NCI-H345 treated with DMSO at 0.1 percent for 48 hours (cell line): ENCODE data around the gene P4HA2.

Source experiments
- DNase-seq: peaks from one replicate; lab custom pipeline; 2025; ENCODE audit not compliant: unreplicated experiment; lab: John Stamatoyannopoulos, UW

Gene P4HA2

DNA sequence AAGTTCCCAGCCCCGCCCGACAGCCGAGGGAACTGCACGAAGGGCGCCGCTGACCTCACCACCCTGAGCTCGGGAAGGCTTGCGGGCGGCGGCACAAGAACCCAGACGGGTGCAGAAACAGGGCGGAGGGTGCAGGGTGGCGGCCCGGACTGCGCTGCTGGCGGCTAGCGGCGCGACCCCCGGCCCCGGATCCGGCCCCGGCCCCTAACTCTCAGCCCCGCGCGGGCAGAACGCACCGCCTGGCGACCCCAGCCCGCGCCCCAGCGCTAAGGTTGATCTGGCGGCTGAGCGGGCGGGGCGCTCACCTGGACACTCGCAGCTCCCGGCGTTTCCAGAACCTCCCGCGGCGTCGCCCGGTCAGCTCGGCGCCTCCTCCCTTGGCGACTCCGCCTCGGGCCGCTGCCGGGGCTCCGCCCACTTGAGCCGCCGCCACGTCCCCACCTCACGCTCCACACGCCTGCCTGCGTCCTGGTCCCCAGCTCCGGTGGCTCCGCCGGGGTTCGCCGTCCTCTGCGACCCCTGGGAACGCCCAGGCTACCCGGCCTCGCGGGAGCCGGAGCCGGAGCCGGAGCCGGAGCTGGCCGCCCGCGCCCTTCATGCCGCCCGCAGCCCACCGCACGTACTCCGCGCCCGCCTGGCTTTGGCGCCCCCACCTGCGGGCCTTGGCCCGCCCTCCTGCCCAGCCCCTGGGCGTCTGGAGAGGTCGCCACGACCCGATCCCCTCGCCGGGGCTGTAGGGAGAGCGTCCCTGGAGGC is at the start of gene P4HA2:
Gene P4HA2 (minus strand): TSS at position 369 of the 756 bp plus-strand sequence. CDS start 9,227 bp downstream, outside the sequence.
- DNase-seq: peak; percentile 31

DNA sequence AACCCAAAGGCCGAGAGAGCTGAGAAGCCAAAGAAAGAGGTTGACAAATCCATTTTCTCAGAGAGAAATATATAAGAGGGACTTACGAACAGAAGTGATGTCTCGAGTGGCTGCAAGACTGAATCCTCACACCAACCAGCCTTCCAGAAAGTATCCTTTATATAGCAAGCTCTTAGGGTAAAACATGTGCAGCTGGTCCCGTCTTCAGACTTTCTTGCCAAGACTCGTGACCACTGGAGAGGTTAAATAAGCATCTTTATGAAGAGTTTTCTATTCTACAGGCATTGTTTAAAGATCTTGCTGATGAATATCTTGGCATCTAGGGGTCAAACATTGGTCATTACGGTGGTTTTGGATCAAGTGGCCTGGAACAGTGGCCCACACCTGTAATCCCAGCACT is 49.6 kb upstream of the P4HA2 start:
- DNase-seq: no peak

DNA sequence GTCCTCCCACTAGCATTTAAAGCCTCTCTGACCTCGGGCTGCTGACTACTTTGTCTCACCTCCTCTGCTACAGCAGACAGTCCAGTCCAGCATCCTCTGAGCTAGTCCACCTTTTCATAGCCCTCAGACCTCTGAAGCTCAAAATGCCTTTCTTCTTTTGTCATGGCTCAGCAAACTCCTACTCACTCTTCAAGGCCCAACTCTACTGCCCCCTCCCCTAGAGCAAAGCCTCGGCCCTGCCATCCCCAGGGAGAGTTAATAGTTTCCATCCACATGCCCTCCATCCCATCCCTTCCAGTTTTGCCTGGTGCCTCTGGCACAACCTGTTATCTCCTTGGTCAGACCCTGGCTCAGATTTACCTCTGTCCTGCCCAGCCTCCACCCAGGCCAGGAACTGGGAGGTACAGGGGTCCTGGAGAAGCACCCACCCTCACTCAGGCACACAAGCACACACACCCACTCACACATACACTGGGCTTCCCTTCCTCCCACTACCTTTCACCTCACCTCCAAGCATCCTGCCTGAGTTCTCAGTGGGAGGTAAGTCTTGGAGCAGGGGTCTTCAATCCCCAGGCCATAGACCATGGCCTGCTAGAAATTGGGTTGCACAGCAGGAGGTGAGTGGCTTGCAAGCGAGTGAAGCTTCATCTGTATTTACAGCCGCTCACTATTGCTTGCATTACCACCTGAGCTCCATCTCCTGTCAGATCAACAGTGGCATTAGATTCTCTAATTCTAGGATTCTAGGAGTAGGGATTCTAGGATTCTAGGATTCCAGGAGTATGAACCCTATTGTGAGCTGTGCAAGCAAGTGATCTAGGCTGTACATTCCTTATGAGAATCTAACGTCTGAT is 47.9 kb upstream of the P4HA2 start:
- DNase-seq: no peak

DNA sequence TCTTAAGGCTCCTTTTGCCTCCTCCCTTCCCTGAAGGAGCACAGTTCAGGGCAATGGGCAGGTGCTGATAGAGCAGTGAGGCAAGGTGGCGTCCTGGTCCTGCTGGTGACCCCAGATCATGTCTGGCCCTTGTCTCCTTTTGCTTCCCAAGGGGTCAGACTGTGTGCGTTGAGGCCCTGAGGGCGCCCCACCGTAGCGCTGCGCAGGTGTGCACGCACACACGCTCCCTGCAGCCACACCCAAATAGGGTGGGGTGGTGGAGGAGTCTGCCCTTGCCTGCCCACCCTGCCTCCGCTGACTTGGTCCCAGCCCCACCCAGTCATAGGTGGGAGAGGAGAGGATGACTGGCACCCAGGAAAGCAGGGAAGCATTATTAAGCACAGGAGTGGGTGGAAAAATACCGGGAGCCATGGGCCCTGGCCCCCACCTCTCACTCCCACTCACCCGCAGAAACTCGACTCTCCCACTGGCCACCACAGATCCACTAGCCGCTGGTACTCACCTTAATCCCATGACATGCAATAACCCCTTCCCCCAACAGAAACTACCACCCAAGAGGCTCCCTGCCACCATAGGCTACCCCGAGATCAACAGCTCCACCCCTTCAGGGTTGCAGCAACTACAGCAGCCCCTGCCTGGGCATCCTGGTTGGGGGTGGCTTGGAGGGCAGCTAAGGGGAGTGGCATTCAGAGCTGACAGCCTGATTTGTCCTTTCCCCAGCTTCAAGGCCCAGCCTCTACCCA is 46.6 kb upstream of the P4HA2 start:
- no peak for DNase-seq

DNA sequence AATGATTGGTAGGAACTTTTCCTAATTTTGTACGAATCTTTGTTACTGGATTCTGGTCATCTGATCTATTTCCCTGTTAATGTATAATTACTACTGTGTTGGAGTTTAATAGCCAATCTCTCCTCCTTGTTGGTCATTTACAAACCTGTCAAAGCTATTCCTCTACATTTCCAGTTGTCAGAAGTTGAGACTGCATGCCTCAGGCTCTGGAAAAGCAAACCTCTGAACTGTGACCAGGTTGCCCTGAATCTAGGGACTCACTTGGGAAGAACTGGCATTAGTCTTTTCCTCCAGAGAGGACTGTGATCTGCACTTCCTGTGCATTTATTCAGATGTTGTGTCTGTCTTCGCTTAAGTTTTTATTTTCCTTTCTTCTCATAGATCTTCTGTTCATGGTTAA is 46.0 kb upstream of the P4HA2 start:
- DNase-seq: no peak

DNA sequence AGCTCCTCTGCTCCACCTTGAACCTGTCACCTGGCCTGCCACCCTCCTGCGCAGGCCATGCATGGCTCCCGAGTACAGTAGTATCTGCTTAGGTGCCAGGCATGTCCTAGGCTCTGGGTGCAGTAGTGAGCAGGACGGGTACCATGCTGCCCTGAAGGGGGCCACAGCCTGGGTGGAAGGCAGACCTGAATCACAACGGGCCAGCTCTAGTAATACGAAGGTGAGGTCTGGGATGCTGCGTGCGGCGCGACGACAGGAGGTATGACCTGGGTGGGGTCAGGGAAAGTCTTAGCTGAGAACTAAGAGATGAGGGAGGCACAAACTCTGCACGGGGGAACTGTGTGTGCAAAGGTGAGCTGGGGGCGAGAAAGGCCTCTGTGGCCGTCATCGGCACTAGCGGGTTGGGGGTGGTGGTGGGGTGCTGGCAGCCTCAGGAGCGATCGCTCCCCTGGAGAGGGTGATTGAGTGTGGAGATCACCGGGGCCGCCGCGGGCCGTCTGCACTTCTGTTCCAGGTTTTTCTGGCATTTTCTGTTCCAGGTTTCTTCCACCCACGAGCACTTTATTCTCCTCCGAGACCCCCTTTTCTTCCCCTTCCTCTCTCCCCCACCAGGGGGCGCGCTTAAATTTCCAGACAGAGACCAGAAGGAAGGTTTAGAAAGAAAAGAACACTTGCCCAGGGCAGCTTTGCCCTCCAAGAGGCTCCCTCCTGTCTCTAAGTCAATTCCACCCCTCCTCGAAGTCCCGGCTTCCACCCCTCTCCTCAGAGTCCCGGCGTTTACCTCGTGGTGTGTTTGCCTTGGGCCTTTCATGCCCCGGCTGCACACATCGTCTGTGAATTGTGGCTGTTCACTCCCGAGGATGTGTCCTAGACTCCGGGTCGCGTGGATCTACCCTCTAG is 44.9 kb upstream of the P4HA2 start:
- peak; percentile 21 for DNase-seq

DNA sequence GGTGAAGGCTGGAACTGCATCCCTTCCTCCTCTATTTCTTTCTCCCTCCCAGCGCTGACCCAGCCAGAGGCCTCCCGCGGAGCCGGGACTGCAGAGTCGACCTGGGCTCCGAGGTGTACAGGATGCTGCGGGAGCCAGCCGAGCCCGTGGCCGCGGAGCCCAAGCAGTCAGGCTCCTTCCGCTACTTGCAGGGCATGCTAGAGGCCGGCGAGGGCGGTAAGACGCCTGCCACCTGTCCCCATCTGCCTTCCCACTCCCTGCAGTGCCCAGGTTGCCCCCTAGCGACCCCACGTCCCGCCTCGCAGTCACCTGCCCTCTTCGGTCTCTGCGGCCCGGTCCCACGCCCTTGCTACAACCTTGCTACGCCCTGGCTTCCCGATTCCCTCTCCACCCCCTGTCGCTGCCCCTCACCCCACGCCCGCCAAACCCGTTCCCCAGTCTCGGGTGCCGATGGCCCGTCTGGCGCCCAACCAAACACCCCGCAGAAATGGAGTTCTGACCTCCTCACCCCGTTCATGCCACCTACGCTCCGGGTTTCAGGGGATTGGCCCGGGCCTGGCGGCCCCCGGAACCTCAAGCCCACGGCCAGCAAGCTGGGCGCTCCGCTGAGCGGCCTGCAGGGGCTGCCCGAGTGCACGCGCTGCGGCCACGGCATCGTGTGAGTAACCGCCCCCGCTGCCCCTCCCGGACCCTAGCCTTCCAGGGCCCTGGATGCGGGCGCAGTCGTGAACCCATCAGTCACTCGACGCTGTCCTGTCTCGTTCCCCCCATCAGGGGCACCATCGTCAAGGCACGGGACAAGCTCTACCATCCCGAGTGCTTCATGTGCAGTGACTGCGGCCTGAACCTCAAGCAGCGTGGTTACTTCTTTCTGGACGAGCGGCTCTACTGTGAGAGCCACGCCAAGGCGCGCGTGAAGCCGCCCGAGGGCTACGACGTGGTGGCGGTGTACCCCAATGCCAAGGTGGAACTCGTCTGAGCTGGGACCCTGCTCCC is 43.9 kb upstream of the P4HA2 start:
- DNase-seq: no peak

DNA sequence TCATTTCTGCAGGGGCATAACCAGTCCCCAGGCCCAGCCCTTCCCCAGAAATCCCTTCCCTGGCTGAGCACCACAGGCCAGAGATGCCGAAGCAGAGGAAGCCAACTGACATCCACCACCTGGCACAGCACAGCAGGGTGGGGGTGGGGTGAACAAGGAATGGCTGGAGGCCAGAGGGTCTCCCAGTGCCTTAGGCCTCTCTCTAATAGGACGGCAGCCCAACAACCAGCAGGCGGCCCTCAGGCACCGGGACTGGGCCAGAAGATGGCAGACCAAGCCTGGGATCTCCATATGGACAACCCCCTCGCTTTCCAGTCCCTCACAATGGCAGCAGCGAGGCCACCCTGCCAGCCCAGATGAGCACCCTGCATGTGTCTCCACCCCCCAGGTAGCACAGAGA is 43.1 kb upstream of the P4HA2 start:
- no peak for DNase-seq

DNA sequence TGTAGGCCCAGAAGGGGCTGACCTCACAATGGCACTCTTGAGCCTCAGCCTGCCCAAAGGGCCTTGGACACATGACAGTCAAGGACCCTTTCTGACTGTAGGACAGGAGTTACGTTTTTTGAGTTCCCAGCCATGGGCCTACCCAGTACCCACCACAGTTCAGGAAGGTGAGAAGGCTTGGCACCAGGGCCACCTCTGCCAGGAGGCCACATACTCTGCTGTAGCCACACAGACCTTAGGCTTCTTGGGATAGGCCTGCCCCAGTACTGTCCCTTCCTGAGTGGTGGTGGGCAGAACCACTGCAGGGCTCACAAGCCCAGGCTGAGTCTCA is 42.6 kb upstream of the P4HA2 start:
- no peak for DNase-seq

DNA sequence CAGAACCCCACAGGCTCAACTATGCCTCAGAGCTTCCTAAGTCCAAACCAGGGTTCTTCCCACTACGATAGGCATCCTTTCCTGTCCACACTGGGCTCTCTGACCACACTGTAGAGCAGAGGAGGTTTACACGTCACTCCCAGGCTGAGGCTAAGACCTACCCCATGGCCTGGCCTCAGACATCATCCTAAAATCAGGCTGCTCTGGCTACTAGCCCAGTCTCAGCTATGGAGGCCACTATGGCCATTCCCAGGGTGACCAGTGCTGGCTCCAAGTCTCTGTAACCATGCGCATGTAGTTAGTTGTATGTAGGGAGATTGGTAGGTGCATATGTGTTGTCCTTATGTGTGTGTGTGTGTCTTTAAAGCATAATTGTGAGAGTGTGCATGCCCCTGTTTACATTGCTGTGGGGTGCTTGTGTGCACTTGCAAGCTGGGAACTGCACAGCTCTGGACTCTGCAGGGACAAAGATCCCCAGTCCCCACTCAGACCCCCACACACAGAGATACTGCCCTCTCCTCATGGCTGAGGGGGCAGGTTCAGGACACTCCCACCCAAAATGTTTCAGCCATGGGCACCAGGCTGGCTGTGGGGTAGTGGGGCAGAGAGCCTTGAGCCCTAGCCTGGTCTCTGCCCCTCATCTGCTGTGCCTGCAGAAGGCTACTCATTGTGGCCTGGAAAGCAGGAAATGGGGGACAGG is 42.1 kb upstream of the P4HA2 start:
- no peak for DNase-seq

DNA sequence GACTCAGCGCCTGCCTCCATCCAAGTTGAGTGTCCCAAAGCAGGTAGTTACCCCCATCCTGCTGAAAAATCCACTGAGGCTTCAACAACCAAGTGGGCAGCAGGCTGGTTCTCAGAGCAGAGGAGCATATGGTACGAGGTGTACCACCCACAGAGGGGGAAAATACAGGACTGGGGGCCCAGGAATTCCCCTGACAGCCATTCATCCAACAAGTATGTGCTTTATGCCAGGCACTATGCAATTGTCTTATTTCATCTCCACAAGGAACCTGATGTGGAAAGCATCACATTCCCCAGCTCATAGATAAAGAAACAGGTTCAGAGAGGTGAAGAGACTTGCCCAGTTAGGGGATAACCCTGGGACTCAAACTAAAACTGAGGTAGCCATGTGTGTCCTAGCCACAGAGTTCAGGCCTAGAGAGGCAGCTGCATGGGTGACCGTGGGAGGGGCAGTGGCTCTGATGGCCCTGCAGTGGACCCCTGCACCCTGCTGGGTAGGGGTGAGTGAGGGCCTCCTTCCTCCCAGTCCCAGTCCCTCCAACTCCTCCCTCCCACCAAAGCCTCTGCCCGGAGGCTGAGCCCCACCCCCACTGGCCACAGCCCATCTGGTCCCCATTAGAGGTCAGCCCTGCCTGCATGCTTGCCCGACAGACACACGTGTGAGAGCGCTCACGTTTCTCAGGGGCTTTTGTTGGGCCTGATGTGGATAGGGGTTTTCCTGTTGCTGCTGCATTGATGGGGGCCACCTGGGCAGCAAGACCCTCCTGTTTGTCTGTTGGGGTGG is 41.3 kb upstream of the P4HA2 start:
- DNase-seq: no peak

DNA sequence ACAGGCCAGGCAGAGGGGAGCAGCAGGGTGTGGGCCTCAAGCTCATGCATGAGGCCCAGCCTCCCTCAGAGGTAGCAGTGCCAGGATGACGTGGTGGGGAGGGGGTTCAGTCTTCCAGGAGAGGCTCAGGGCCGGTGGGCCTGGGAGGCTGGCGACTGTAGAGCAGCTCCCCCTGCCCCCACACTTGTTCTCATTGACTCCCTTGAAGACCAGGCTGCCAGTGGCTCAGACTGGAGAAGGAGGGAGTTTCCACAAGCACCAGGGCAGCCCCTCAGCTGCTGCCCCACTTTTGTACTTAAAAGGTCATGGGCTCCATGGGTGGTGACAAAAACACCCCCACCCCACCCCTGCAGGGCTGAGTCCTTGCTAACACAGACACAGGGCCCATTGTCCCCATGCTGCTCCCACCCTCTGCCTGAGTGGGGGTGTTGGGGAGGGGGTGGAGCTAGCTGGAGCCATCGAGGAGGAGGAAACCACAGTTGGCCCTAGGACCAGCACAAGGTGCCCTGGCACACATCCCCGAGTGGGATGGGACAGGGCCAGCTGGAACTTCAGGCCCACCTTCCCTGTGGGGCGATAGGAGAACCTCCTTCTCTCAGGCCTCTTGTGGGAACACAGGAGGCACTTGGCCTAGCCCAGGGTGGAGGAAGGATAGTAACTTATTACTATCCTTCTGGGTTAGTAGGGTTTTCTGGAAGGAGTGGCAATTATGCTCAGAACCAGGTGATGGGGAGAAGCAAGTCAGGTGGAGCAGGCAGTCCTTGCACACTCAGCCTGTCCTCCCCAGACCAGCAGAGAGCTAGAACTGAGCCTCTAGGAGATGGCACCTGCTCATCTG is 40.5 kb upstream of the P4HA2 start:
- DNase-seq: no peak

DNA sequence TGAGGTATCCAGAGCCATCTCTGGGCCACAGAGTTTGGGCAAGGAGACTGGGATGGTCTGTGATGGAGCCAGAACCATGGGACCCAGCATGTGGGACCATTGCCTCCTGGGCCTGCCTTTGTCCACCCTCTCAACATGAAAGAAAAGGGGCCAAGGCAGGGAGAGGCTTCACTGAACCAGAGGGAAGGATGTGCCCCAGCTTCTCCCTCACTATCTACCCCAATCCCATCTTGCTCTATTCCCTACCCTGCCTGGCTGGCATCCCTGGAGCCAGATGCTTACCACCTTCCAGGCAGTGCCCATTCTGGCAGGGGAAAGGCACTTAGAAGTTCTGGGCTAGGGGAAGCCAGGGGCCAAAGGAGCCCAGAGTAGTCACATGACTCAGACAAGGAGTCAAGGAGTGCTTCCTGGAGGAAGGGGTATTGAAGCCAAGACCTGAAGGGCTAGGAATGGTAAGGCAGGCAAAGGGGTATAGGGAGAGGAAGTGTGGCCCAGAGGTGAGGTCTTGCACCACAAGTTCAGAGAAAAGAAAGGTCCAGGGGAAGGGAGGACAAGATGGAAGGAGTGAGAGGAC is 39.6 kb upstream of the P4HA2 start:
- no peak for DNase-seq

DNA sequence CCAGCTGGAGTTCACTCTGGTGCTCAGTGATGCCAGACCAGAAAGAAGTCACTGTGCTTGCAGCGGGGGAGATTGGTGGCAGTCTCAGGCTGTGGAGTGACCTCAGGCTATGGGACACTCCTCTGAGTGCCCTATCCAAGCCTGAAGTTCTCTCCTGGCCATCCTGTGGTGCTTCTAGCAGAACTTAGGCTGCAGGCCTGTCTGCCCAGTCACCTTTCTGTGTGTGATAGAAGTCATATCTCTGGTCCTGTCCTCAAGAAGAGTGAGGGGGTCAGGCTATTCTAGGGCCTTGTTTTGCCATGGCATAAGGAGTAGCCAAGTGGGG is 39.1 kb upstream of the P4HA2 start:
- DNase-seq: no peak

DNA sequence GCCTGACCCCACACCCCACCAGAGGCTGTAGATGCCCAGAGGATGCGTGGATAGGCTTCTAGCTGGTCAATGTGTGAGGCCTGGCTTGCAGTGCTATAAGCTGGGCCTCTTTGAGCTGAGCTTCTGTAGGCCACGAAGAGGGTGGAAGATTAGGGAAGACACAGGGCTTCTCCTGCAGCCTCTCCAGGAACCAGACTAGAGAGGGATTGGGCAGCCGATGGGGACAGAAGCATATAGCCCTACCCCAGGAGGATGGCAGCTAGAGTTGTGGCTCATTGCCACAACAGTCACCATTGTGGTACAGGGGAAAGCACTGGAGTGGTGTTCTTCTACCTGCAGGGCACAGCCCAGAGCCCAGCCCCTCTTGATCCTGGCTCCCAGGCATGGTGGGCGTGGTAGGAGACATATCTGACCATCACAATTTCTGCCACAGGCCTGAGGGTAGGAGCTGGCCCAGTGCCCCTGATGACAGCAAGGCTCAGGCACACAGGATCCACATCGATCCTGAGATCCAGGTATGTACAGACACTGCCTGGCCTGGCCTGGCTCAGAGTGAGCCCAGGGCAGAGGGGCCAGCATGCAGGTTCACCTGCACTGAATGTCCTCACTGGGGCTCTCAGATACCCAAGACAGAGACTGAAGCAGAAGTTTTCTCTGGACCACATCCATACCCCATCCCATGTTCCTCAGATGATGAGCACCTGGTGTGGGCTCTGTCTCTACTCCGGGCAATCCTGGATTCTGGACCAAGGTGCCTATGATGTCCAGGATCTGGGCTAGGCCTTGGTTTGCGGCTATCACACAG is 38.6 kb upstream of the P4HA2 start:
- DNase-seq: no peak

DNA sequence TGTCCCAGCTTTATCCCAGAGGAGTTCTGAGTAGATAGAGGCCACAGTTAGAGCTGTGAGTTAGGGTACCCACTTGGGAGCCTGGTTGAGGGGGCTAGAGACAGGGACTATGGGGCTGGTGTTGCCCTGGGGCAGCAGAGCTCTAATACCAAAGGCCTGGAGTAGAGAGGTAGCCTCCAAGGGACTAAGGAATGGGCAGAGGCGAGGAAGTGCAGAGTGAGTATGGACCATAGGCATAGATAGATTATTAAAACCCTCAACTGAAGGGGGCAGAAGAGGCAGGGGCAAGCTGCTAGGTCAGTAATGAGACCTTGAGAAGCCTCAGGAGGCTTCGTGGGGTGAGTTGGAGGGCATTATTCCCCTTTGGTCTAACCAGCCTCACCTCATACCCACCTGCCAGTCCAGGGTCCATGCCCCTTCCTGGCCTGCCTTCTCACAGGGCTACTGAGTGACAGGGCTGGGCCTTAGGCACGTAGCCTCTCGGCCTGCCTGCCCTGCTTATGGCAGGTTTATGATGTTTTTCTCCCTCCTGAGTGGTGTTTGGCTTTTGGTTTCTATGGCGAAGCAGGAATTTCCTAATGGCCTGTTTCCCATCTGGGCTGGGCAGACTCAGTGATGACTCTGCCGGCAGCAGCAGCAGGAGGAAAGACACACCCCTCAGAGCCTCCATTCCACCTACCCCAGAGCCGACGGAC is 37.8 kb upstream of the P4HA2 start:
- no peak for DNase-seq
